Endothelial cell of umbilical vein (primary cell): ENCODE measurements around the gene CACNA1B. TPM values are rescaled to one million over a fixed set of nuclear protein-coding genes. Genes with fewer than 3 reads are reported as not detected.

Experiments
- BruUV-seq: library from RNA; stranded (reverse); fragments of 400-500 nt; replicated peaks from 2 replicates; lab custom pipeline; 2021; lab: Mats Ljungman, UMichigan
- CTCF ChIA-PET: fragments of 300-600, 350-600 bp; sonication (Branson Sonifier 250); formaldehyde crosslinking; loops from one replicate; lab custom pipeline; 2021; ENCODE audit warnings: antibody characterized with exemption, inconsistent platforms; lab: Charles Lee
- POLR2A ChIA-PET: fragments of 300-600, 350-600 bp; sonication (Branson Sonifier 250); formaldehyde crosslinking; loops from one replicate; lab custom pipeline; 2021; ENCODE audit warnings: antibody characterized with exemption, inconsistent platforms; lab: Charles Lee
- DNase-seq: peaks from one replicate; pipeline ENCODE4 v3.0.0-alpha.2; 2011; ENCODE audit warnings: low read depth, low spot score
- FAIRE-seq: peaks from 2 replicates; lab custom pipeline; 2011; peaks lifted over from hg19 to GRCh38; lab: Jason Lieb, UNC
- H2AFZ ChIP-seq: 2 replicates; pipeline ENCODE4 v1.6.0; 2012; ENCODE audit warnings: low read depth, low read length, control low read depth, inconsistent platforms
- H3K27ac ChIP-seq: 2 replicates; pipeline ENCODE4 v1.5.1; 2011; ENCODE audit warnings: low read depth, mild to moderate bottlenecking, control low read depth, low read length, moderate library complexity; ENCODE audit not compliant: insufficient read depth
- H3K27me3 ChIP-seq, 2 experiments: 2 replicates each; pipeline versions ENCODE4 v1.6.0 to v1.6.1; 2011; ENCODE audit warnings: low read length in 2 of 2, mixed read lengths in 1 of 2; ENCODE audit not compliant: control insufficient read depth in 2 of 2, insufficient read depth in 2 of 2
- H3K36me3 ChIP-seq, 2 experiments: 2 replicates in 1 of 2; 3 replicates in 1 of 2; pipeline ENCODE4 v1.5.1; 2011; ENCODE audit warnings: low read length in 2 of 2, mild to moderate bottlenecking in 1 of 2, moderate library complexity in 1 of 2; ENCODE audit not compliant: control insufficient read depth in 2 of 2, insufficient read depth in 2 of 2; ENCODE audit errors: extremely low read depth in 1 of 2
- H3K4me1 ChIP-seq: 3 replicates; pipeline ENCODE4 v1.5.1; 2011; ENCODE audit warnings: mild to moderate bottlenecking, low read length; ENCODE audit not compliant: control insufficient read depth, insufficient read depth; ENCODE audit errors: extremely low read depth
- H3K4me2 ChIP-seq: 2 replicates; pipeline ENCODE4 v1.6.1; 2011; ENCODE audit warnings: low read length, control low read depth, mixed read lengths; ENCODE audit not compliant: insufficient read depth
- H3K4me3 ChIP-seq, 3 experiments: fragments of 200-600 bp in 1 of 3; sonication (generic), shearing (Covaris generic) in 1 of 3; replicated peaks in 1 of 3; 2 replicates each; pipeline ENCODE4 v1.5.1; 2011 to 2016; ENCODE audit warnings: control low read depth in 3 of 3, low read length in 3 of 3, mild to moderate bottlenecking in 2 of 3, inconsistent platforms in 1 of 3, low read depth in 1 of 3, moderate library complexity in 1 of 3; ENCODE audit not compliant: insufficient read depth in 1 of 3
- H3K79me2 ChIP-seq: 2 replicates; pipeline ENCODE4 v1.6.0; 2012; ENCODE audit warnings: low read length, inconsistent platforms; ENCODE audit not compliant: control insufficient read depth, insufficient read depth
- H3K9ac ChIP-seq: replicated peaks from 2 replicates; pipeline ENCODE3; 2011; ENCODE audit warnings: low read length, control low read depth; ENCODE audit not compliant: insufficient read depth; ENCODE audit errors: extremely low read depth
- H3K9me1 ChIP-seq: replicated peaks from 3 replicates; pipeline ENCODE4 v1.6.0; 2011; ENCODE audit warnings: mild to moderate bottlenecking, low read length; ENCODE audit not compliant: control insufficient read depth, insufficient read depth; ENCODE audit errors: extremely low read depth
- H3K9me3 ChIP-seq: replicated peaks from 2 replicates; pipeline ENCODE4 v1.5.1; 2012; ENCODE audit warnings: low read length, inconsistent platforms; ENCODE audit not compliant: control insufficient read depth, insufficient read depth
- H4K20me1 ChIP-seq: replicated peaks from 2 replicates; pipeline ENCODE3; 2011; ENCODE audit warnings: mild to moderate bottlenecking, low read length; ENCODE audit not compliant: control insufficient read depth, insufficient read depth; ENCODE audit errors: extremely low read depth
- CTCF ChIP-seq, 2 donors: IDR thresholded peaks; 1 replicate in 1 of 2; 2 replicates in 1 of 2; pipeline ENCODE4 v1.5.1; 2011; ENCODE audit warnings: low read length in 2 of 2, mild to moderate bottlenecking in 2 of 2, moderate library complexity in 2 of 2, control low read depth in 1 of 2, inconsistent platforms in 1 of 2, low read depth in 1 of 2; ENCODE audit not compliant: insufficient read depth in 1 of 2; ENCODE audit errors: extremely low read depth in 1 of 2
- EZH2 ChIP-seq: IDR thresholded peaks from 2 replicates; pipeline ENCODE4 v1.6.1; 2012; ENCODE audit warnings: borderline replicate concordance, low read depth, mild to moderate bottlenecking, moderate library complexity, low read length, inconsistent platforms; ENCODE audit not compliant: severe bottlenecking
- FOS ChIP-seq: IDR thresholded peaks from 2 replicates; pipeline ENCODE4 v1.6.1; 2011; ENCODE audit warnings: mild to moderate bottlenecking, low read length, moderate library complexity, borderline replicate concordance; ENCODE audit not compliant: insufficient read depth
- JUN ChIP-seq: IDR thresholded peaks from 2 replicates; pipeline ENCODE4 v1.6.1; 2011; ENCODE audit warnings: borderline replicate concordance, low read depth; ENCODE audit not compliant: insufficient read length, insufficient read depth
- MYC ChIP-seq: IDR thresholded peaks from one replicate; pipeline ENCODE4 v1.6.1; 2011; ENCODE audit warnings: mild to moderate bottlenecking, low read depth, low read length
- POLR2A ChIP-seq: IDR thresholded peaks from 2 replicates; pipeline ENCODE4 v1.6.1; 2012; ENCODE audit warnings: low read depth, mild to moderate bottlenecking, control low read depth, low read length
- POLR2AphosphoS5 ChIP-seq: IDR thresholded peaks from 2 replicates; pipeline ENCODE4 v1.6.1; 2012; ENCODE audit warnings: low read depth, mild to moderate bottlenecking, control low read depth, low read length, moderate library complexity; ENCODE audit not compliant: insufficient read depth
- dilution Hi-C: fragments of 300-500 bp; cut with MboI; formaldehyde crosslinking; loops from one replicate; pipeline ENCODE4 v1.15.0; 2019; ENCODE audit warnings: low sequenced_read_pairs; ENCODE audit not compliant: extremely low pct_ligation_motif_present
- intact Hi-C: fragments of 100-400 bp; cut with micrococcal nuclease; formaldehyde crosslinking; loops from one replicate; pipeline ENCODE4 v1.10.0; 2022
- polyA plus RNA-seq, 4 experiments: library from polyadenylated mRNA; depleted of rRNA in 3 of 4; stranded (reverse) in 3 of 4; unstranded in 1 of 4; fragments of >200 nt; gene quantifications; 2 replicates each; pipeline versions ENCODE4 v1.2.1 to v1.2.3, GENCODE V29; 2011 to 2012; ENCODE audit warnings: missing spikeins in 1 of 4
- total RNA-seq: library from RNA; stranded (reverse); gene quantifications from 2 replicates; pipeline ENCODE4 v1.2.3, GENCODE V29; 2021

The CACNA1B gene
- total and polyA plus RNA-seq, 2 donors (not counting 3 experiments of a cell fraction or from before 2014, with no cell fraction given) = 0.11 to 0.41 TPM

GRCh38 chr9:138009803-138010690 is 132.5 kb downstream of the CACNA1B start:
- DNase-seq = no peak
- BruUV-seq = no TSS peak
- Histone ChIP-seq H3K9ac (no peak overlapping the region), H4K20me1 (no peaks in the 10 kb centered on the region), H2AFZ (no peak overlapping the region), H3K79me2 (no peaks in the 10 kb centered on the region), H3K27ac (no peak overlapping the region), H3K4me2 (no peak overlapping the region), H3K4me3 (no peak overlapping the region), H3K27me3 (no peaks in the 10 kb centered on the region), H3K4me1 (no peaks in the 10 kb centered on the region), H3K9me3 (no peaks in the 10 kb centered on the region), H3K36me3 (no peaks in the 10 kb centered on the region), H3K9me1 (no peaks in the 10 kb centered on the region)
- TF ChIP-seq POLR2AphosphoS5 = no peak
- no peak for TF ChIP-seq MYC
- TF ChIP-seq JUN = no peak
- no peak for TF ChIP-seq EZH2
- TF ChIP-seq FOS = no peak
- TF ChIP-seq CTCF (IDR thresholded peaks at IDR 0.05; ENCODE audit: extremely low read depth in 1 of 2, insufficient read depth in 1 of 2, low read depth in 1 of 2, low read length in 2 of 2) = no peak
- no peak for TF ChIP-seq POLR2A
- ChIA-PET POLR2A (no interaction called here), CTCF (no interaction called here)
- FAIRE-seq = no peak
- intact Hi-C loops (no loop called here), dilution Hi-C loops (no loop called here)
